22Rv1 (cell line): ENCODE results near the gene COL27A1.

ENCODE experiments used
- H3K27ac ChIP-seq: fragments of 450-650 bp; 2 replicates; pipeline ENCODE4 v1.5.1; 2017
- ZFX ChIP-seq: fragments of 450-650 bp; IDR thresholded peaks from 2 replicates; pipeline ENCODE4 v1.6.1; 2017; ENCODE audit warnings: antibody characterized with exemption, borderline replicate concordance
- TF ChIP-seq, protein P1 (sequence below): fragments of 450-650 bp; IDR thresholded peaks from 2 replicates; pipeline ENCODE4 v1.5.1; 2017; ENCODE audit warnings: mild to moderate bottlenecking

The COL27A1 gene

DNA sequence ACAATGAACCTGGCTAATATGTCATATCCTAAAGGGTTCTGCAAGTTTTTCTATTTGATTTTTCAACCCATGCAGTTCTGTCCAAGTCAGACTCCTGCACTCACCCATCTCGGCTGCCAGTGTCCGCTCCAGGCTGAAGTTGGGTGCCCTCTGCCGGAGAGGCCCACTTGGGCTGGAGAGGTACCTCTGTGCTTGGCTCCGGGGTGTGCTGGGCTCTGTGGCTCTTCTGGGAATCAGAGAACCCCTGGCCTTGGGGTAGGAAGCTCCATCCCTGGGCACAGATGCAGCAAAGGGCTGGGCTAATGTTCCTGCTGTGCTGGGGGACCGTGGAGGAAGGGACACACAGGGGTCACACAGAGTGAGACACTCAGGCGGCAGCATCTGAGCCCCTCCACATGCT, 200.5 kb downstream of the COL27A1 start:
- TF ChIP-seq, protein P1, sequence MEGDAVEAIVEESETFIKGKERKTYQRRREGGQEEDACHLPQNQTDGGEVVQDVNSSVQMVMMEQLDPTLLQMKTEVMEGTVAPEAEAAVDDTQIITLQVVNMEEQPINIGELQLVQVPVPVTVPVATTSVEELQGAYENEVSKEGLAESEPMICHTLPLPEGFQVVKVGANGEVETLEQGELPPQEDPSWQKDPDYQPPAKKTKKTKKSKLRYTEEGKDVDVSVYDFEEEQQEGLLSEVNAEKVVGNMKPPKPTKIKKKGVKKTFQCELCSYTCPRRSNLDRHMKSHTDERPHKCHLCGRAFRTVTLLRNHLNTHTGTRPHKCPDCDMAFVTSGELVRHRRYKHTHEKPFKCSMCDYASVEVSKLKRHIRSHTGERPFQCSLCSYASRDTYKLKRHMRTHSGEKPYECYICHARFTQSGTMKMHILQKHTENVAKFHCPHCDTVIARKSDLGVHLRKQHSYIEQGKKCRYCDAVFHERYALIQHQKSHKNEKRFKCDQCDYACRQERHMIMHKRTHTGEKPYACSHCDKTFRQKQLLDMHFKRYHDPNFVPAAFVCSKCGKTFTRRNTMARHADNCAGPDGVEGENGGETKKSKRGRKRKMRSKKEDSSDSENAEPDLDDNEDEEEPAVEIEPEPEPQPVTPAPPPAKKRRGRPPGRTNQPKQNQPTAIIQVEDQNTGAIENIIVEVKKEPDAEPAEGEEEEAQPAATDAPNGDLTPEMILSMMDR = no peak
- TF ChIP-seq ZFX = no peak
- H3K27ac ChIP-seq = no peak overlapping the region

DNA sequence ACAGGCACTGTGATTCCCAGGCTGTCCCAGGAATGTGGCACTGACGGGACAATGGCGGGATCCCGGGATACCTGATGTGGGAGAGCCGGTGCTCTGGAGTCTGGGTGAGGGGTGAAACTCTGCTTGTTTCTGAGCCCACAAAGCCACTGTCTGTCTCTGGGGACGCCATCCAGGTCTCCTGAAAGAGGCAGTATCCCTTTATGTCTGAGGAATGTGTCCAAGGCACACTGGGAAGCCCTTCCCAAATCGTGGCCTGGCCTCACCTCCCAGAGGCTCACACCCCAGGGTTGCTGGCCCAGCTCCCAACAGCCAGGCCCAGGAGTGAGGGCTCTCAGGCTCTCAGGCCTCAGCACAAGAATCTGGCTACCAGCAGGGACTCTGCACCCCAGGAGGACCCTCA, 201.5 kb downstream of the COL27A1 start:
- H3K27ac ChIP-seq = no peak overlapping the region

DNA sequence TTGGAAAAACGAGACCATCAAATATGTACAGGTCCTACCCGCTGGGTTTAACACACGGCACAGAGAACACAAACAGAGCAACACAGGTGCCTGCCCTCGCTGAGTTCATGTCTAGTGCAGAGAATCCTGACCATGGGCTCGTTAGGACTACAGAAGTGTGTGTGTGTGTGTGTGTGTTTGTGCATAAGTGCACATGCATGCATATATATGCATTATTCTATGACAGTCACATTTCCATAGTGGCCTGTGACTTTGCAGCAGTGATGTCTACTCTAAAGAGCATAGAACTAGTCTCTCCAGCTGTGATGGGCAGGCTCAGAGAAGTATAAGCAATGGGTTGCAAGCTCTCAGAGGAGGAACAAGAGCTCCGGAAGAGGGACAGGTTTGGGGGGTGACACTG, 202.0 kb downstream of the COL27A1 start:
- no peak overlapping the region for H3K27ac ChIP-seq
- TF ChIP-seq, protein P1 = no peak
- TF ChIP-seq ZFX = no peak

More for the DNA sequence above, 201.5 kb downstream of the COL27A1 start:
- no peak for TF ChIP-seq ZFX
- TF ChIP-seq, protein P1 = no peak

DNA sequence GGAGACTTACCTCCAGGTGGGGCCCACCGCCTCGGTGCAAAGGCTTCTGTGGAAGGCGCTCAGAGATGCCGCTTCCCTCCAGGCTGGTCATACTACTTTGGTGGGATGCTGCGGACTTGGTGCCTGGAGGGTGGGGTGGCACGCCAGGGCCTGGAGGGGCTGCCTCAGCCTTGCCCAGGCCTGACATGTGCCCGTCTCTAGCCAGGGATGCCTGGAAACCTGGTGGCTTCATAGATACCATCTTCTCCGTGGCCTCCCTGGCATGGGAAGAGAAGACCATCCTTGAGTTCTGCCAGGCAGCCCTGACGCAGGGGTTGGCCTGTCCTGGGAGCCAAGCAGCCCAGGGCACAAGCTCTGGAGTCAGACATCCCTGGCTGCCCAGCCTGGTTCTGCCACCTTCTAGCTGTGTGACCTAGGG, 202.6 kb downstream of the COL27A1 start:
- no peak overlapping the region for H3K27ac ChIP-seq
- TF ChIP-seq, protein P1 = no peak
- no peak for TF ChIP-seq ZFX

DNA sequence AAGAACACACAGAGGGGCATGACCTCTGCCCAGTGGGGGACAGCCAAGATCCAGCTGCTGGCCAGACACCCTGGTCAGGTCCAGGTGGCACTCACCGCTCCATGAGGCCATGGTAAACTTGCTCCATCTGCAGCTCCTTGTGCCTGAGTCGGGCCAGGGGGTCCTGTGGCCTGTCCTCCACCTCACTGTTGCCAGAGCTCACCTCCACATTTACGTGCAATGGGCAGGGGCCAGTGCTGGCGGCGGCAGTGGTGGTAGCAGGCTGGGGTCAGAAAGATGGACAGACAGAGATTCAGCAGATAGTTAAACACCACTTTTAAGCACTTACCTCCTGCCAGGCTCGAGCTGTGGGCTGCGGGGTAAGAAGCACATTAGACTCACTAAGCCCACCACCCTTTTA, 204.5 kb downstream of the COL27A1 start:
- no peak overlapping the region for H3K27ac ChIP-seq
- TF ChIP-seq, protein P1 = no peak
- TF ChIP-seq ZFX = no peak

DNA sequence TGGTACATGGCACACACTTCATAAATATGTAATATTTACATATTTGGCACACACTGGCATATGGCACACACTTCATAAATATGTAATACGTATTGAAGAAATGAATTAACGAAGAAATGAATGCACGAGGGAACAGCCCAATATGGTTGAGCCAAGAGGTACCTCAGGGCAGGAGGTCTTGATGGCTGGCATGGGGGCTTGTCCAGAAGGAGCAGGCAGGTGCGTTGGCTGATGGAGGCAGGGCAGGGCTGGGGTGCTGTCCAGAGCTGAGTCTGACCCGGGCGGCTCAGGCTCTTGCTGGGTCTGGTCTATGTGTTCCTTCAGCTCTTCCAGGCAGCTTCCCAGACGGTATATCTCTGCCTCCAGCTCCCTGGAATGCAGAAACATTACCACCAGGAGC, 206.2 kb downstream of the COL27A1 start:
- H3K27ac ChIP-seq = no peak overlapping the region
- TF ChIP-seq ZFX = no peak
- TF ChIP-seq, protein P1 = no peak
